SK-N-SH (cell line): ENCODE data around the gene ARHGEF12. TPM values are rescaled to one million over a fixed set of nuclear protein-coding genes. Genes with fewer than 3 reads are reported as not detected.

Experiments
- CTCF ChIA-PET: fragments of 300-600, 350-600 bp; formaldehyde crosslinking; extraction: SDS; loops from one replicate; lab custom pipeline; 2021; lab: Yijun Ruan, JAX
- POLR2A ChIA-PET: fragments of 350-600 bp; sonication (Branson Sonifier 250); formaldehyde crosslinking; extraction: SDS; loops from one replicate; lab custom pipeline; 2020; ENCODE audit warnings: antibody characterized with exemption, inconsistent platforms; lab: Yijun Ruan, JAX
- DNase-seq: peaks from one replicate; pipeline ENCODE4 v3.0.0; 2012
- H2AFZ ChIP-seq: fragments of 200-600 bp; sonication (generic); 2 replicates; pipeline ENCODE4 v1.8.1; 2016; ENCODE audit warnings: antibody characterized with exemption, mild to moderate bottlenecking, low read depth
- H3F3A ChIP-seq: fragments of 200-600 bp; sonication (generic); replicated peaks from 2 replicates; pipeline ENCODE3; 2016; ENCODE audit warnings: antibody characterized with exemption, mild to moderate bottlenecking; ENCODE audit not compliant: insufficient read depth
- H3K27ac ChIP-seq, 2 experiments: fragments of 200-500 bp in 1 of 2; fragments of 200-600 bp in 1 of 2; sonication (Bioruptor generic) in 1 of 2; sonication (generic), shearing (Covaris generic) in 1 of 2; 2 replicates each; pipeline versions ENCODE4 v1.5.1 to v1.6.1; 2014 to 2016; ENCODE audit warnings: low read depth in 2 of 2, inconsistent platforms in 1 of 2, low read length in 1 of 2, mild to moderate bottlenecking in 1 of 2, mixed read lengths in 1 of 2
- H3K27me3 ChIP-seq: fragments of 200-600 bp; sonication (generic), shearing (Covaris generic); 2 replicates; pipeline ENCODE4 v1.6.1; 2016; ENCODE audit warnings: mixed run types; ENCODE audit not compliant: insufficient read depth
- H3K36me3 ChIP-seq, 2 experiments: fragments of 200-500 bp in 1 of 2; fragments of 200-600 bp in 1 of 2; sonication (Bioruptor generic) in 1 of 2; sonication (generic) in 1 of 2; replicated peaks in 1 of 2; 2 replicates each; pipeline versions ENCODE3 to v1.5.1; 2014 to 2016; ENCODE audit warnings: low read length in 1 of 2, mild to moderate bottlenecking in 1 of 2; ENCODE audit not compliant: insufficient read depth in 2 of 2, control insufficient read depth in 1 of 2
- H3K4me1 ChIP-seq, 2 experiments: fragments of 200-500 bp in 1 of 2; fragments of 200-600 bp in 1 of 2; sonication (Bioruptor generic) in 1 of 2; sonication (generic), shearing (Covaris generic) in 1 of 2; 2 replicates each; pipeline versions ENCODE4 v1.5.1 to v1.6.1; 2014 to 2016; ENCODE audit warnings: low read depth in 1 of 2, low read length in 1 of 2, mixed run types in 1 of 2; ENCODE audit not compliant: insufficient read depth in 2 of 2, control insufficient read depth in 1 of 2
- H3K4me2 ChIP-seq: fragments of 200-600 bp; sonication (generic), shearing (Covaris generic); 2 replicates; pipeline ENCODE4 v1.6.1; 2017; ENCODE audit warnings: mixed run types
- H3K4me3 ChIP-seq, 2 experiments: fragments of 200-500 bp in 1 of 2; fragments of 200-600 bp in 1 of 2; sonication (Bioruptor generic) in 1 of 2; sonication (generic), shearing (Covaris generic) in 1 of 2; 2 replicates each; pipeline versions ENCODE4 v1.5.1 to v1.8.1; 2014 to 2016; ENCODE audit warnings: low read depth in 2 of 2, inconsistent platforms in 1 of 2, low read length in 1 of 2, mild to moderate bottlenecking in 1 of 2, mixed read lengths in 1 of 2, moderate library complexity in 1 of 2
- H3K79me2 ChIP-seq: fragments of 200-600 bp; sonication (generic); 2 replicates; pipeline ENCODE4 v1.8.1; 2017; ENCODE audit warnings: mild to moderate bottlenecking; ENCODE audit not compliant: insufficient read depth
- H3K9ac ChIP-seq: fragments of 200-600 bp; sonication (generic); 2 replicates; pipeline ENCODE4 v1.6.1; 2017; ENCODE audit warnings: mixed run types
- H3K9me2 ChIP-seq: fragments of 200-600 bp; sonication (generic); 2 replicates; pipeline ENCODE4 v1.6.1; 2017; ENCODE audit warnings: mixed run types
- H3K9me3 ChIP-seq: fragments of 200-600 bp; sonication (generic); 2 replicates; pipeline ENCODE4 v1.6.1; 2017; ENCODE audit warnings: mixed run types, mild to moderate bottlenecking, moderate library complexity
- H4K20me1 ChIP-seq: fragments of 200-600 bp; sonication (generic); 2 replicates; pipeline ENCODE4 v1.6.1; 2017; ENCODE audit warnings: mild to moderate bottlenecking, mixed run types; ENCODE audit not compliant: insufficient read depth
- EP300 ChIP-seq, 2 experiments: IDR thresholded peaks; 2 replicates each; pipeline versions ENCODE4 v1.4.0 to v1.6.1; 2012; ENCODE audit warnings: borderline replicate concordance in 1 of 2, low read depth in 1 of 2, low read length in 1 of 2
- EZH2phosphoT487 ChIP-seq: fragments of 200-600 bp; sonication (generic); IDR thresholded peaks from 2 replicates; pipeline ENCODE4 v1.6.1; 2017; ENCODE audit warnings: low read depth, mixed run types, mild to moderate bottlenecking, antibody characterized with exemption, moderate library complexity, borderline replicate concordance
- FOSL2 ChIP-seq: IDR thresholded peaks from 2 replicates; pipeline ENCODE4 v1.4.0; 2012; ENCODE audit warnings: low read depth, mild to moderate bottlenecking, moderate library complexity, borderline replicate concordance
- GATA2 ChIP-seq: sonication (generic); formaldehyde crosslinking; IDR thresholded peaks from 2 replicates; pipeline ENCODE4 v1.5.0; 2020; ENCODE audit warnings: mild to moderate bottlenecking, missing genetic modification reagents
- RCOR1 ChIP-seq: fragments of 150-350 bp; IDR thresholded peaks from 2 replicates; pipeline ENCODE4 v1.6.1; 2017; ENCODE audit warnings: antibody characterized with exemption, low read length
- SMC3 ChIP-seq: IDR thresholded peaks from 2 replicates; pipeline ENCODE4 v1.6.1; 2012; ENCODE audit warnings: low read depth, low read length, improper control_type of control experiment
- TEAD4 ChIP-seq: IDR thresholded peaks from 2 replicates; pipeline ENCODE4 v1.4.0; 2012; ENCODE audit warnings: mild to moderate bottlenecking, borderline replicate concordance; ENCODE audit not compliant: insufficient read depth
- WGBS: methylation state at CpG from one replicate; pipeline ENCODE4 v1.1.6; 2017; ENCODE audit warnings: low lambda C conversion rate; 5-methylcytosine and 5-hydroxymethylcytosine counted together
- polyA plus RNA-seq, 3 experiments: library from polyadenylated mRNA; depleted of rRNA; stranded (reverse); fragments of >200 nt; gene quantifications; 2 replicates each; pipeline ENCODE4 v1.2.3, GENCODE V29; 2012

The ARHGEF12 gene
- polyA plus RNA-seq, 1 of the 3 experiments (the other 2 are of a cell fraction): 12.3 TPM

GRCh38 chr11:120512739-120513435 is 176.7 kb downstream of the ARHGEF12 start:
- CTCF ChIA-PET: interaction anchor here (0.6 to 8.8 kb wide), 29 partner anchors 11 to 682 kb away, joined by 3 to 168 read pairs (median 3); no protein-coding TSS in a partner anchor
- Histone ChIP-seq H3K4me3 (no peak overlapping the region), H3F3A (no peaks in the 10 kb centered on the region), H3K79me2 (no peaks in the 10 kb centered on the region), H3K9me3 (no peaks in the 10 kb centered on the region), H3K36me3 (no peaks in the 10 kb centered on the region), H3K27ac (0 out of 4 replicates have a peak overlapping the region, but pooled peaks of 1 of the 2 experiments have one; percentile 8), H3K4me1 (peaks cover 0 to 35% of the 10 kb centered on the region in 2 experiments; a peak in 1 of 4 replicates), H4K20me1 (no peaks in the 10 kb centered on the region), H2AFZ (no peak overlapping the region), H3K27me3 (peaks cover 18% of the 10 kb centered on the region; the same call in 1 of the 2 replicates), H3K4me2 (no peak overlapping the region), H3K9me2 (no peaks in the 10 kb centered on the region), H3K9ac (no peak overlapping the region)
- 86% methylated on average over 11 of the region's 22 CpGs for WGBS
- POLR2A ChIA-PET: no interaction called here
- peak; percentile 63 for DNase-seq
- TF ChIP-seq SMC3: peak; percentile 18; the same call in 1 of the 2 replicates
- TF ChIP-seq FOSL2: no peak
- no peak for TF ChIP-seq TEAD4
- no peak for TF ChIP-seq GATA2 (CRISPR knock-in tag)

GRCh38 chr11:120513436-120514315 is 177.5 kb downstream of the ARHGEF12 start:
- Histone ChIP-seq H3F3A (no peaks in the 10 kb centered on the region), H3K27ac (0 out of 4 replicates have a peak overlapping the region, but pooled peaks of 1 of the 2 experiments have one; percentile 8), H3K4me2 (no peak overlapping the region), H3K79me2 (no peaks in the 10 kb centered on the region)
- CTCF ChIA-PET: interaction anchor here (0.6 to 8.8 kb wide), 27 partner anchors 11 to 716 kb away, joined by 3 to 168 read pairs (median 3); no protein-coding TSS in a partner anchor
- 73% methylated on average over 19 of the region's 19 CpGs for WGBS
- TF ChIP-seq EZH2phosphoT487 (no peak), RCOR1 (peak; percentile 94), EP300 (IDR thresholded peaks at IDR 0.05; ENCODE audit: borderline replicate concordance in 1 of 2, low read depth in 1 of 2, low read length in 1 of 2) (peak in 1 of 2 experiments; percentile 81; a peak in 2 of 4 replicates)
- TF ChIP-seq, all 33 proteins: peak for 2
- no peak overlapping the region for H3K9ac ChIP-seq
- POLR2A ChIA-PET: no interaction called here
- peaks cover 18% of the 10 kb centered on the region; the same call in 1 of the 2 replicates for H3K27me3 ChIP-seq
- no peaks in the 10 kb centered on the region for H3K9me2 ChIP-seq
- H3K4me1 ChIP-seq: peaks cover 0 to 37% of the 10 kb centered on the region in 2 experiments; a peak in 1 of 4 replicates
- DNase-seq: peak; percentile 76
- no peaks in the 10 kb centered on the region for H3K36me3 ChIP-seq
- no peak overlapping the region for H2AFZ ChIP-seq
- no peaks in the 10 kb centered on the region for H4K20me1 ChIP-seq
- H3K9me3 ChIP-seq: no peaks in the 10 kb centered on the region
- H3K4me3 ChIP-seq: no peak overlapping the region
